Hepatocyte (in vitro differentiated cells): ENCODE results near the gene STK39.

ENCODE experiments used
- EZH2 ChIP-seq: fragments of 200-600 bp; sonication (generic); IDR thresholded peaks from 2 replicates; pipeline ENCODE4 v1.6.1; 2016; ENCODE audit warnings: antibody characterized with exemption, mild to moderate bottlenecking, borderline replicate concordance
- TF ChIP-seq, protein P1 (sequence below): fragments of 200-600 bp; sonication (generic); IDR thresholded peaks from 2 replicates; pipeline ENCODE4 v1.5.1; 2016; ENCODE audit warnings: antibody characterized with exemption, mild to moderate bottlenecking; ENCODE audit not compliant: poor library complexity

DNA sequence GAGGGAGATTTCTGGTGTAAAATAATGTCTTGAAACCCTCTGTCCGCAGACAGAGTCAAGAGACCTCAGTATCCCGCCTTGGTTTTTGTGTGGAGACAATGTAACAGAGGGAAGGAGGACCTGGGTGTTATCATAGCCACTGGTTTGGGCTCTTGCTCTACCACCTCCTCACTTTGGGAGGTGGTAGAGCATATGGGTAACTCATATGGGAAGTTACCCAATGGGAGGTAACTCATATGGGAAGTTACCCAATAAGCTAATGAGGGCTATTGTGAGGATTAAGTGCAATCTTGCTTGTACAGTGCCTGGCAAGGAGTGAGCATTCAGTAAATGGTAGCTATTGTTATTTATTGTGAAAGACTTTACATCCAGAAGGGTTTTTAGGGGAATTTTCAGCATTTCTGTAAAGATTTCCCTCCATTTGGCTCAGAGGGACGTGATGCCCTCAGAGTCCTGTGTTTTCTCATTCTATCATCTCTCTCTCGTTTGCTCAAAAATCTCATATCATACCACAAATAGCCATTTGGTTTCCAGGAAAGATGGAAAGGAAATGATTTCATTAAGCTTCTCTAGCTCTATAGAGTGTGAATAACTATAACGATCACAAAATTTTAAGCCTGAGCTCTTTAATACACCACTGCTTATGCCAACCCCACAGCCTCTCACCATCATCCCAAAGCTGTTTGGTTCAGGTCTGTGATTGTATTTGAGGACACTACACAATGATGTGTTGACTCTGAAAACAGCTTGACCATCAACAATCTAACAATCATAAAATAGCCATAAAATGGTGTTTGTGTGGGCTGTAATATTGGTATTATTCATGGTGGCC, 307.7 kb downstream of the STK39 start:
- TF ChIP-seq, protein P1, sequence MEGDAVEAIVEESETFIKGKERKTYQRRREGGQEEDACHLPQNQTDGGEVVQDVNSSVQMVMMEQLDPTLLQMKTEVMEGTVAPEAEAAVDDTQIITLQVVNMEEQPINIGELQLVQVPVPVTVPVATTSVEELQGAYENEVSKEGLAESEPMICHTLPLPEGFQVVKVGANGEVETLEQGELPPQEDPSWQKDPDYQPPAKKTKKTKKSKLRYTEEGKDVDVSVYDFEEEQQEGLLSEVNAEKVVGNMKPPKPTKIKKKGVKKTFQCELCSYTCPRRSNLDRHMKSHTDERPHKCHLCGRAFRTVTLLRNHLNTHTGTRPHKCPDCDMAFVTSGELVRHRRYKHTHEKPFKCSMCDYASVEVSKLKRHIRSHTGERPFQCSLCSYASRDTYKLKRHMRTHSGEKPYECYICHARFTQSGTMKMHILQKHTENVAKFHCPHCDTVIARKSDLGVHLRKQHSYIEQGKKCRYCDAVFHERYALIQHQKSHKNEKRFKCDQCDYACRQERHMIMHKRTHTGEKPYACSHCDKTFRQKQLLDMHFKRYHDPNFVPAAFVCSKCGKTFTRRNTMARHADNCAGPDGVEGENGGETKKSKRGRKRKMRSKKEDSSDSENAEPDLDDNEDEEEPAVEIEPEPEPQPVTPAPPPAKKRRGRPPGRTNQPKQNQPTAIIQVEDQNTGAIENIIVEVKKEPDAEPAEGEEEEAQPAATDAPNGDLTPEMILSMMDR = no peak
- no peak for TF ChIP-seq EZH2
